GM18502 (cell line): ENCODE measurements around the gene NCKIPSD.
"Not testable (repeated sequence)": the region's sequence is repeated elsewhere in the genome, so short reads cannot be mapped to it uniquely, and the experiment has no call there.

ENCODE experiments used
- ATAC-seq: cut with Tn5 transposase; IDR thresholded peaks from one replicate; pipeline ENCODE4 v1.9.1; 2021; ENCODE audit warnings: mild to moderate bottlenecking; ENCODE audit not compliant: unreplicated experiment, poor library complexity

NCKIPSD gene

GRCh38 chr3:48685603-48686511 lies at the start of gene NCKIPSD:
Gene NCKIPSD, minus strand, starts transcription at chr3:48685915. Its CDS starts 108 bp downstream, at chr3:48685807.
- ATAC-seq = peak; percentile 84

DNA sequence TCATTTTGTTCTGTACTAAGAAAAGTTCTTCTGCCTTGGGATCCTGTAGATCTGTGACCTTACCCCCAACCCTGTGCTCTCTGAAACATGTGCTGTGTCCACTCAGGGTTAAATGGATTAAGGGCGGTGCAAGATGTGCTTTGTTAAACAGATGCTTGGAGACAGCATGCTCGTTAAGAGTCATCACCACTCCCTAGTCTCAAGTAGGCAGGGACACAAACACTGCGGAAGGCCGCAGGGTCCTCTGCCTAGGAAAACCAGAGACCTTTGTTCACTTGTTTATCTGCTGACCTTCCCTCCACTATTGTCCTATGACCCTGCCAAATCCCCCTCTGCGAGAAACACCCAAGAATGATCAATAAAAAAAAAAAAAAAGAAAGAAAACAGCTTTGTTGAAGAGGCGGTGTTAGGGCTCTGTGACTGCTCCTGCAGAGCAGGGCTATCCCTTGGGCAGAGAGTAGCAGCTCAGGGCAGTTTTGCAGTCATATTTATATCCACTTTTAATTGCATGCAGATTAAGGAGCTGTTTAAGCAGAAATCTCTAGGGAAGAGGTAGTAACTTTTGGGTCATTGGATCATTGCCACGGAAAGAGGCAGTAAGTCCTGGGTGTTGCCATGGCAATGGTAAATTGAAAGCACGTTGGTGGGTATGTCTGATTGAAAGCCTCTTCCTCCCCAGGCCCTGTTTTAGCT lies 49.5 kb upstream of the NCKIPSD start:
- not testable (repeated sequence) for ATAC-seq

DNA sequence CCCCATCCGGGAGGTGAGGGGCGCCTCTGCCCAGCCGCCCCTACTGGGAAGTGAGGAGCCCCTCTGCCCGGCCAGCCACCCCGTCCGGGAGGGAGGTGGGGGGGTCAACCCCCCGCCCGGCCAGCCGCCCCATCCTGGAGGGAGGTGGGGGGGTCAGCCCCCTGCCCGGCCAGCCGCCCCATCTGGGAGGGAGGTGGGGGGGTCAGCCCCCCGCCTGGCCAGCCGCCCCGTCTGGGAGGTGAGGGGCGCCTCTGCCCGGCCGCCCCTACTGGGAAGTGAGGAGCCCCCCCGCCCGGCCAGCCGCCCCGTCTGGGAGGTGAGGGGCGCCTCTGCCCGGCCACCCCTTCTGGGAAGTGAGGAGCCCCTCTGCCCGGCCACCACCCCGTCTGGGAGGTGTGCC lies 48.8 kb upstream of the NCKIPSD start:
- not testable (repeated sequence) for ATAC-seq

DNA sequence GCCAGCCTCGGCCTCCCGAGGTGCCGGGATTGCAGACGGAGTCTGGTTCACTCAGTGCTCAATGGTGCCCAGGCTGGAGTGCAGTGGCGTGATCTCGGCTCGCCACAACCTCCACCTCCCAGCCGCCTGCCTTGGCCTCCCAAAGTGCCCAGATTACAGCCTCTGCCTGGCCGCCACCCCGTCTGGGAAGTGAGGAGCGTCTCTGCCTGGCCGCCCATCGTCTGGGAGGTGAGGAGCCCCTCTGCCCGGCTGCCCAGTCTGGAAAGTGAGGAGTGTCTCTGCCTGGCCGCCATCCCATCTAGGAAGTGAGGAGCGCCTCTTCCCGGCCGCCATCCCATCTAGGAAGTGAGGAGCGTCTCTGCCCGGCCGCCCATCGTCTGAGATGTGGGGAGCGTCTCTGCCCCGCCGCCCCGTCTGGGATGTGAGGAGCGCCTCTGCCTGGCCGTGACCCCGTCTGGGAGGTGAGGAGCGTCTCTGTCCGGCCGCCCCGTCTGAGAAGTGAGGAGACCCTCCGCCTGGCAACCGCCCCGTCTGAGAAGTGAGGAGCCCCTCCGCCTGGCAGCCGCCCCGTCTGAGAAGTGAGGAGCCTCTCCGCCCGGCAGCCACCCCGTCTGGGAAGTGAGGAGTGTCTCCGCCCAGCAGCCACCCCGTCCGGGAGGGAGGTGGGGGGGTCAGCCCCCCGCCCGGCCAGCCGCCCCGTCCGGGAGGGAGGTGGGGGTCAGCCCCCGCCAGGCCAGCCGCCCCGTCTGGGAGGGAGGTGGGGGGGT lies 48.2 kb upstream of the NCKIPSD start:
- ATAC-seq = not testable (repeated sequence)

- ATAC-seq = no peak
Measured at GRCh38 chr3:48727511-48727910, 41.8 kb upstream of the NCKIPSD start.

DNA sequence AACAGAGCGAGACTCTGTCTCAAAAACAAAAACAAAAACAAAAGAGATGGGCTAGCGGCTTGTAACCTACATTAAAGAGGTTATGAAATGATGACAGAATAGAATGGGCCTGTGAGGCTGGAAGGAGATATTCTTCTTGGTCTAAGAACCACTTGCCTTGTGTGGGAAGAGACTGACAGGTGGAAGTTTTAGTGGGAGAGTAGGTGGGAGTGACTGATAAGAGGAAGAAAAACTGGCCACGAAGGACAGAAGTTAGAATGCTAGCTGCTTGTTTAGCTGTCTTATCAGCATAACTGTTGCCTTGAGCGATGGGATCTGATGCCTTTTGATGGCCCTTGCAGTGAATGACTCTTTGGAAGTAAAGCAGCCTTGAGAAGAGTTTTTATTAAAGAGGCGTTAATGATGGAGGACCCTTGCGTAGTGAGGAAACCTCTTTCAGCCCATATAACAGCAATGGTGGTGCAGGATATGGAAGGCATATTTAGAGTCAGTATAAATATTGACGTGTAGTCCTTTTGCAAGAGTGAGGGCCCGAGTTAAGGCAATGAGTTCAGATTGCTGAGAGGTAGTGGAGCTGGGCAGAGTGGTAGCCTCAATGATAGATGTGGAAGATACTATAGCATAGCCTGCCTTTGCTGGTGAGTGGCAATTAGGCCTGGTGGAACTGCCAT lies 39.6 kb upstream of the NCKIPSD start:
- ATAC-seq = not testable (repeated sequence)

- no peak for ATAC-seq
Measured at GRCh38 chr3:48723725-48724124, 38.0 kb upstream of the NCKIPSD start.

DNA sequence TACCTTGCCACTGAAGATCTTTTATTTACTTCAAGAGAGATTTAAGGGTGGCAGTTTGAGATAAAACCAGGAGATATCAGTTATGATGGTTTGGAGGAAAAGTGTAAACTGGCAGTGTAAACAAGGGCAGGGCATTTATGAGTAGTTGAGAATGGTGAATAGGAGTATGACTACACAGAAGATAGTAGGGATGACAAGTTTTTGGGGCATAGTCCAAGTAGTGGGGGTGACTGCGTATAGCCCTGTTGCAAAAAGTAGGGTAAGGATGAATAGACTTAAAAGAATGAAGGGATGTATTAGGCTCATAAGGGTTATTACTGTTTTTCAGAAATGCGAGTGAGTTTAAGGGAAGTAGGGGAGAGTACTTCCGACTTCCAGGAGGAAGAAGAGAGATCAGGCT lies 37.6 kb upstream of the NCKIPSD start:
- not testable (repeated sequence) for ATAC-seq

- peak; percentile 96 for ATAC-seq
Measured at GRCh38 chr3:48716982-48717746, 31.4 kb upstream of the NCKIPSD start, which contains the start of gene IP6K2. Gene IP6K2, minus strand, starts transcription at chr3:48717221. Its CDS starts 21,930 bp downstream, at chr3:48695291.

DNA sequence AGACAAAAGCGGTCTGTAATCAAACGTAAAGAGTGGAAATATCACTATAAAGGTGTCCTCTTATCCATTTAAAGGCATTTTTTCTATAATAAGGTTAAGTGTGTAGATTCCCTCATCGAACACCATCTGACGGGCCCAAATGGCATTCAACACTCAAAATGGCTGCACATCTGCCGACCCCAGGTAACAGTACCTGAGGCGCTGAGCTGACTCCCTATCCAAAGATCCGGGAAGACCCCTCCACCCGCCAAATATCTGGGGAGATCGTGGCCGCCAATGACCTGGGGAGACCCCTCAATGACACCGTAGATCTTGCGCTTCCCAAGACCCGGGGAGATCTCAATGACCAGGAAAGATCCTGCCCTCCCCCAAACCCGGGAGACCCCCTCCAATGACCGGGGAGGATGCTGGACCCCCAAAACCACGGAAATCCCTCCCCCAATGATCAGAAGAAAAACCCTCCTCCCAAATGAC lies 30.8 kb upstream of the NCKIPSD start:
- ATAC-seq = no peak

GRCh38 chr3:48715174-48715800 lies 29.6 kb upstream of the NCKIPSD start:
- ATAC-seq = no peak

DNA sequence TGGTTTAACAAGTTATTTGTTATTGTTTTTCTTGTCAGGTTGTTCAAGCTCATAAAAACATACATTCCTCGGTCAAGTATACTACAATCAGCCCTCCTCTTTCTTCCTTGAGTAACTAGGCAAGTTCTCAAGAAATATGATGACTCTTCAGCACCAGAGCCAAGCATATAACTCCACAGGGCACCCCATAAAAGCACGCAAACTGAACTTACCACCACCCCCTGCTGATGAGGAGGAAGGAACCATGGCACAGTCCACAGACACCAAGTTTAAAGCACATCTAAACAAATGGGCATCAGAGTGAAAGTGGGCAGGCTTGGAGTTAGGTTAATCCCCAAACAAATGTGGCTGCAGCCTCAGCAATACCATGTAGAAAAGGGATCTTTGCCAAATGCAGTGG lies 26.0 kb upstream of the NCKIPSD start:
- ATAC-seq = no peak

DNA sequence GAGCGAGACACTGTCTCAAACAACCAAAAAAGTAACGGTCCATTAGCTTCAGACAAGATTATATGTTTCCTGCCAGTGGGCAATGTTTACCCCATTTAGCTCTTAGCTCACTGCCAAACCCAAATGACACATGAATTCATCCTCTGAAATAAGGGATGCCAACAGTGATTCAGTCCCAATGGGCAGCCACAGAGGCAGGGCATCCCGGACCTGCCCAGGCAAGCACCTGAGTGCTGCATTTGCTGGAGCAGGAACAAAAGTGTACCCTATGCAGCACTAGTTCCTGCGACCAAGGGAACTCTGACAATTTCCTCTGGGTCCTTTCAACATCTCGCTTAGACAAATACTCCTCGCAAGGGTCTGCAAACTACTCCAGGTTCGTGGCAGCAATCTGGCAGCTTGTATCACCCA lies 23.3 kb upstream of the NCKIPSD start:
- no peak for ATAC-seq

- no peak for ATAC-seq
Measured at GRCh38 chr3:48708481-48708889, 22.8 kb upstream of the NCKIPSD start.

DNA sequence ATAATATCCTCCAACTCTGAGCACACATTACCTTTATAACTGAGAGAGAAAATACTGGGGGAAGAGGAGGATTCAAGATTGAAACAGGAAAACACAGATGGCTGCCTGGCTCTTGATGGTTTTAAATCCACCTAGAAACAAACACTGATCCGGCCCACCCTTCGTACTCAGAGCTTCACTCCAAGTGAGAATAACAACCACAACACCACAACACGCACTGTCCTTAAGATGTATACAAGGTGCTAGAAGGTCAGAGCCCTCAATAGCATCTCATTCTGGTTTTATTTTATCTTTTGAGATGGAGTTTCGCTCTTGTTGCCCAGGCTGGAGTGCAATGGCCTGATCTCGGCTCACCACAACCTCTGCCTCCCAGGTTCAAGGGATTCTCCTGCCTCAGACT lies 21.4 kb upstream of the NCKIPSD start:
- no peak for ATAC-seq

DNA sequence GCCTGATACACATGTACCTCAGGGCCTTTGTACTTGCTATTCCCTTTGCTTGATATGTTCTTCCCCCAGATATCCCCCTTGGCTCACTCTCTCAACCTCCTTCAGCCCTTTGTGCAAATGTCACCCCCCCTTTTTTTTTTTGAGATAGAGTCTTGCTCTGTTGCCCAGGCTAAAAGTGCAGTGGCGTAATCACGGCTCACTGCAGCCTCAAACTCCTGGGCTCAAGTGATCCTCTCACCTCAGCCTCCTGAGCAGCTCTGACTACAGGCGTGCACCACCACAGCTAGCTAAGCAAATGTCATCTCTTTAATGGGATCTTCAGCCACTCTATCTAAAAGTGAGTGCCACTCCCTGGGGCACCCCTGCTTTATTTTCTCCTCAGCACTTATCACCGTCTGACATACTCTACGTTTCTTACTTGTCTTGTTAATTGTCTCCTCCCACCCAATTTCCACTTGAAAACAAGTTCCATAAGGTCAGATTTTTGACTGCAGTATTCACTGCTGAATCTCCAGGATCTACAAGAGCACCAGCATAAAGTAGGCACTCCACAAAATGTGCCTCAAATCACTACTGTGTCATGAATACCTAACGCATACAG lies 16.7 kb upstream of the NCKIPSD start:
- no peak for ATAC-seq

GRCh38 chr3:48700731-48701405 lies 15.2 kb upstream of the NCKIPSD start:
- ATAC-seq = no peak

DNA sequence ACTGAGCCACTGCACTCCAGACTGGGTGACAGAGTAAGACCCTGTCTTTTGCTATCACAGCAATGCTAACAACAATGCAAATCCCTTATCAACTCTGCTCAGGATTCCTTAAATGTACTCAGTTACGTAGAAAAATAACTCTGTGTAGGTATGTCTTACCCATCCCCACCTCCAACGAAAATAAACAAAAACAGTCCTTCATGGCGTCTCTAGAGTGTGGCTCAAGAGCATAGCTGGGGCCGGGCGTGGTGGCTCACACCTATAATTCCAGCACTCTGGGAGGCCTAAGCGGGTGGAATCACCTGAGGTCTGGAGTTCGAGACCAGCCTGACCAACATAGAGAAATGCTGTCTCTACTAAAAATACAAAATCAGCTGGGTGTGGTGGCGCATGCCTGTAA lies 13.2 kb upstream of the NCKIPSD start:
- no peak for ATAC-seq
